ENCODE results near the gene LDLRAD2. TPM values are rescaled to one million over a fixed set of nuclear protein-coding genes. Genes with fewer than 3 reads are reported as not detected.

Gene LDLRAD2
- polyA plus RNA-seq, 1 of the 3 experiments (the other 2 are of a cell fraction), result 0.02 TPM

GRCh38 chr1:21845646-21846641 lies 33.9 kb downstream of the LDLRAD2 start (continued):
- no peak for TF ChIP-seq CTCF (IDR thresholded peaks at IDR 0.05)
- TF ChIP-seq MEF2A (IDR thresholded peaks at IDR 0.05; ENCODE audit: borderline replicate concordance, low read depth), result no peak
- TF ChIP-seq SMC3 (IDR thresholded peaks at IDR 0.05; ENCODE audit: low read depth, low read length), result no peak
- TF ChIP-seq FOXM1 (IDR thresholded peaks at IDR 0.05; ENCODE audit: low read depth), result no peak

GRCh38 chr1:21847223-21848205 lies 35.4 kb downstream of the LDLRAD2 start:
- DNase-seq, result no peak
- Histone ChIP-seq H3K4me1 (ENCODE audit: control insufficient read depth in 1 of 2, insufficient read depth in 2 of 2, low read depth in 1 of 2, low read length in 1 of 2) (no peaks in the 10 kb centered on the region), H3K9me2 (no peaks in the 10 kb centered on the region), H3K4me2 (no peak overlapping the region), H3K9me3 (no peaks in the 10 kb centered on the region), H3K4me3 (ENCODE audit: low read depth in 2 of 2, low read length in 1 of 2) (no peak overlapping the region), H3K27ac (ENCODE audit: low read depth in 2 of 2, low read length in 1 of 2) (no peak overlapping the region), H4K20me1 (ENCODE audit: insufficient read depth) (no peaks in the 10 kb centered on the region), H3K79me2 (ENCODE audit: insufficient read depth) (no peaks in the 10 kb centered on the region), H3K27me3 (ENCODE audit: insufficient read depth) (no peaks in the 10 kb centered on the region), H3F3A (replicated peaks; ENCODE audit: insufficient read depth) (no peaks in the 10 kb centered on the region), H2AFZ (ENCODE audit: low read depth) (no peak overlapping the region), H3K36me3 (replicated peaks in 1 of 2; ENCODE audit: control insufficient read depth in 1 of 2, insufficient read depth in 2 of 2, low read length in 1 of 2) (peaks cover 10 to 51% of the 10 kb centered on the region in 2 experiments), H3K9ac (no peak overlapping the region)
- CTCF ChIA-PET, result no interaction called here
- POLR2A ChIA-PET, result no interaction called here
- WGBS (ENCODE audit: low lambda C conversion rate), result 96% methylated on average over 24 of the region's 47 CpGs
- no peak for TF ChIP-seq FOXJ3 (CRISPR knock-in tag; IDR thresholded peaks at IDR 0.05)
- TF ChIP-seq FOXM1 (IDR thresholded peaks at IDR 0.05; ENCODE audit: low read depth), result no peak
- TF ChIP-seq YY1 (IDR thresholded peaks at IDR 0.05; ENCODE audit: low read depth), result no peak
- no peak for TF ChIP-seq ZBTB33 (IDR thresholded peaks at IDR 0.05; ENCODE audit: borderline replicate concordance, low read depth)
- TF ChIP-seq SMC3 (IDR thresholded peaks at IDR 0.05; ENCODE audit: low read depth, low read length), result no peak
- TF ChIP-seq RCOR1 (IDR thresholded peaks at IDR 0.05; ENCODE audit: low read length), result no peak
- TF ChIP-seq SIN3A (IDR thresholded peaks at IDR 0.05; ENCODE audit: borderline replicate concordance, low read depth, low read length), result no peak
- no peak for TF ChIP-seq CTCF (IDR thresholded peaks at IDR 0.05)
- no peak for TF ChIP-seq MXI1 (IDR thresholded peaks at IDR 0.05; ENCODE audit: low read depth, low read length)
- no peak for TF ChIP-seq RFX5 (IDR thresholded peaks at IDR 0.05; ENCODE audit: low read length)
- no peak for TF ChIP-seq RXRA (IDR thresholded peaks at IDR 0.05; ENCODE audit: borderline replicate concordance, low read depth)
- TF ChIP-seq EZH2phosphoT487 (IDR thresholded peaks at IDR 0.05; ENCODE audit: borderline replicate concordance, low read depth), result no peak

All from SK-N-SH (cell line).